ENCODE measurements around the gene GRIP1.
"Not testable (repeated sequence)": the region's sequence is repeated elsewhere in the genome, so short reads cannot be mapped to it uniquely, and the experiment has no call there.

Gene GRIP1

GRCh38 chr12:66516133-66516532, 162.7 kb downstream of the GRIP1 start:
- no peak for DNase-seq

GRCh38 chr12:66514581-66514980, 164.3 kb downstream of the GRIP1 start:
- DNase-seq = no peak

GRCh38 chr12:66508025-66508424, 170.9 kb downstream of the GRIP1 start:
- DNase-seq = no peak

DNA sequence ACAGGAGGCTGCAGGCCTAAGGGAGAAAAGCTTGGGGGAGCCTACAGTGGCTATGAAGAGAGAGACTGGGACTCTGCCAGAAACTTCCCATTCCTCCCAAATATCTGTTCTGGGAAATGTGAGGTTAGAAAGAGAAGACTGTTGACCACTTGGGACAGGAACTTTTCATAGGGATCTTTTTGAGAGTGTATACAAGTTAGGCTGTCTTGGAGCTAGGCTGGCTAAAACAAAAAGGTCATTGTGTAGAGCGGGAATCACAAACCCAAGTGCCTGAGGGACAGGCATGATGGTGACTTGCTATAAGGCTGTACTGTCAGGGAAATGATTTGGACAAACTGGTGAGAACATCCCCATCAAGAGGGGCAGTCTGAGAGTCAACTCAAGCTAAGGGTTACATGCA, 175.1 kb downstream of the GRIP1 start:
- no peak for DNase-seq

- DNase-seq = no peak
Measured at GRCh38 chr12:66502911-66503310, 176.0 kb downstream of the GRIP1 start.

- DNase-seq = no peak
Measured at GRCh38 chr12:66500841-66501240, 178.0 kb downstream of the GRIP1 start.

- no peak for DNase-seq
Measured at GRCh38 chr12:66500091-66500490, 178.8 kb downstream of the GRIP1 start.

DNA sequence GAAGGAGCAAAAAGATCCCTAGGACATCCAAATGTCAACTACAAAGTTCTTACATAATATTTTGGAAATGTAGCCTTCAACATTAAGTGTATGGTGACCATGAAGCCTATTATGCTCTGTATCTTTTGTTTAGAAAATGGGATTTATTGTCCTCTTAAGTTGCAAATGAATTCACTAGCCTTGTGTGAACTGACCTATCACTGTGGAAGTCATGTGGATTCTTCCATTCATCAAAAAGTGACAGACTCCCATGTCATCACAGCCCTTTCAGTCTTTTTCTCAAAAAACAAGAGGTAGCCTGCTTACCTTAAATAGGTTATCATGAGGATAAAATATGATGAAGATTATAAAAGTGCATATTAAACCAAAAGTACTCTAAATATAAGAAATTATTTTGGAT, 179.9 kb downstream of the GRIP1 start:
- no peak for DNase-seq

DNA sequence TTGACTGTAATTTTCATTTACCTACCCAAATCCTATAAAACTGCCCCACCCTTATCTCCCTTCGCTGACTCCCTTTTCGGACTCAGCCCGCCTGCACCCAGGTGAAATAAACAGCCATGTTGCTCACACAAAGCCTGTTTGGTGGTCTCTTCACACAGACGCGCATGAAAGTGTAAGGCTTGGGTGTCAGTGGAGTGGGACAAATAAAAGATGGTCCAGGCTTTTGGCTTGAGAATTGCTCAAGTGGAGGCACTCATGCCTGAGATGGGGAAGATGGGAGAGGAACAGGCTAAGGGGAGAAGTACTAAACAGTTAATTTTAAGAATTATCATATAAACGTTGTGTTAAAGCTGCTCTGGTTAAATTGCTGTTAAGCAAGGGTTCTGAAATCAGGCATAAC, 180.8 kb downstream of the GRIP1 start:
- not testable (repeated sequence) for DNase-seq

DNA sequence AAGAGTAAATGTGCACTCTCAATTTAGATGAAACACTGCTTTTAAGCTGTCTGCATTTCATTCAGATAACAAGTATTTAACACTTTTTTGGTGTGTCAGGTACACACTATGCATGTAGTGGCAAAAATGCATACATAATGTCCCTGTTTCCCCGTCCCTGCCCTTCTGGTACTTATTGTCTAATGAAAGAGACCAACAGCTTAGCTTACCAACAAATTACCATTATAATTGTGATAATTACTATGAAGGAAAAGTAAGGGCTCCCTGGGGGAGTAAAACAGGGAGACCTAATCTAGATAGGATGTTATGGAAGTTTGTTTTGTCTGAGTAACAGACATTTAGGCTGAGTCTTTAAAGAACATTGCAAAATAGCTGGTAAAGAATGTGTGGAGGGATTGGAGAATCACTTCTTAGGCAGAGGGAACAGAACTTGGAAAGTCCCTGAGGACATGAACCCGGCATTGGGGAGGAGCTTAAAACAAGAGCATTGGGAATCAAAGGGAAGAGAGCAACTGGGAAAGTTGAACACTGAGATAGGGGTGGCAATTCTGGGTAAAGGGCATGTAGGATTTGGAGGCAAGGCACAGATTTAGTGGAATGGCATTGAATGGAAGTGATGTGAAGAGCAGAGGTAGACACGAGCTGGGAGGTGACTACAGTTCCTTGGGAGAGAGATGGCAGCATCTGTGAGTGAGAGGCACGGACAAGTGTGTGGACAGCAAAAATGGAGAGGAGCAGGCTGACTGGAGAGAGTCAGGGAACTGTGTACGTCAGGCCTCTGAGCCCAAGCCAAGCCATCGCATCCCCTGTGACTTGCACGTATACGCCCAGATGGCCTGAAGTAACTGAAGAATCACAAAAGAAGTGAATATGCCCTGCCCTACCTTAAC, 181.6 kb downstream of the GRIP1 start:
- no peak for DNase-seq

- DNase-seq = no peak
Measured at GRCh38 chr12:66496595-66496994, 182.3 kb downstream of the GRIP1 start.

DNA sequence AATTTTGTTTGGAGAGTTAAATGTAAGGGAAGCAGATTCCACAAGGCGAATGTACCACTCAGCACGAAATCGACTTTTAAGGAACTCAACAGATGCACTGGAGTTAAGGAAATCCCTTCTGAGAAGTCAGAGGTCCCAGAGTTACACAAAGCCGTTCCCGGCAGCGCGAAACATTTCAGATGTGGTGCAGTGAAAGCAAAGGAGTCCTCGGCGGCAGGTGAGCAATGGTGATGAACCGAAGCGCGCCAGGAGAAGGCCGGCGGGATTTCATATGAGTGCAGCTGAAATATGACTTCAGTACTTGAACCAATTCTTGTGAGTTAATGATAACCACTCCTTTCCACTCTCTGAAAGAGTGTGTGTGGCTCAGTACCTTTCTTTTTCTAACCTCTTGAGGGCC, 183.2 kb downstream of the GRIP1 start:
- no peak for DNase-seq

DNA sequence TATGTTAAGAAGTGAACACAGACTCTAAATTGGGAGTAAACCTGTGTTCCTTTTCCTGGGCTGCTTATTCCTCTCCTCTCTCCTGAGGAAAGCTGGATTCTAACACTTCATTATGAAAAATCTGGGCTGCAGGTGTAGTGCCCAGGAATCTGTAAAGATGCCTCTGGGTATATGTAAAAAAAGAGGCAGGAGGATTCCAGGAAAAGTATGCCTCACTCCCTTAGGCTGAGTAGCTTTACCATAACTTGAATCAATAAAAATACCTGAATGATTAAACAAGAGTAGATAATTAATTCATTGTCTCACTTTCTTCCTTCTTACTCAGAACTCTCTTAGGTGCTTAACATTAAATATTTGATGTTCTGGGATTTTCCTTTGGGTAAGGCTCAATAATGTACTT, 185.1 kb downstream of the GRIP1 start:
- DNase-seq = no peak

GRCh38 chr12:66491853-66492252, 187.0 kb downstream of the GRIP1 start:
- no peak for DNase-seq

DNA sequence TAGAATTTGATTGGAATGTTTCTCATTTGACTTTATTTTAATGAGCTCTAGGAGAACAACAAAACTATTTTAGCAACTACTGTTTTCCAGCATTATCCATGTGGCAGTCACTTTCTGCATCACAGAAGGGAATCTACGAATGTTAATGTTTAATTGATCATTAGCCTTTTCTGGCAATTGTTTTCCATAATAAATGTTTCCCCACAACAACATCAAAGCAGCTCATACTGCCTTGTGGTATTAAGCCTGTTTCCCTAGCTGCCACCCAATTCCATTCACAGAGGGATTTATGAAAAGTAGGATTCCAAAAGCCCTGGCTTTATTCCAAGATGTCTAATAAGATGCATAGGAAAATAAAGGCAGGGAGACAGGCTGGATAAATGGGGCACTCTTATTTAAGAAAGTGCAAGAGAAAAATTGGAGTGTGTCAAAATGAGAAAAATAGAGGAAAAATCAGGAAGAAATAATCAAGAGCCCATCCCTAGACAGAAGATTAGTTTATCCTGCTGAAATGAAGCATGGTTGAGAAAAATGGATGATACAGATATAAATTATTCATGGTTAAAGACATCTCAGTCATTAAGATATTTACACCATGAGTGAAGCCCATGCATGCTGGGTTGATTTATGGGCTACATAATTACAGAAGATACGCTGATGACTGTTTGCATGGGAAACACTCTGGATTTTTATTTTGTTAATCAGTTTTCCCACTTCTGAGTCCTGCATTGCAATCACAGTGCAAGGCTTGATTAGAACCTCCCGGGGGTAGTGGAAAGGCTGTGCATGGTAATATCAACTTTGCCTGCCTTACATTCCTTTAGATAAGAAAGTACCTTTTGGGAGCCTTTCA, 196.3 kb downstream of the GRIP1 start:
- DNase-seq = peak; percentile 28

- DNase-seq = no peak
Measured at GRCh38 chr12:66467932-66468331, 210.9 kb downstream of the GRIP1 start.

GRCh38 chr12:66461331-66461730, 217.5 kb downstream of the GRIP1 start:
- no peak for DNase-seq

DNA sequence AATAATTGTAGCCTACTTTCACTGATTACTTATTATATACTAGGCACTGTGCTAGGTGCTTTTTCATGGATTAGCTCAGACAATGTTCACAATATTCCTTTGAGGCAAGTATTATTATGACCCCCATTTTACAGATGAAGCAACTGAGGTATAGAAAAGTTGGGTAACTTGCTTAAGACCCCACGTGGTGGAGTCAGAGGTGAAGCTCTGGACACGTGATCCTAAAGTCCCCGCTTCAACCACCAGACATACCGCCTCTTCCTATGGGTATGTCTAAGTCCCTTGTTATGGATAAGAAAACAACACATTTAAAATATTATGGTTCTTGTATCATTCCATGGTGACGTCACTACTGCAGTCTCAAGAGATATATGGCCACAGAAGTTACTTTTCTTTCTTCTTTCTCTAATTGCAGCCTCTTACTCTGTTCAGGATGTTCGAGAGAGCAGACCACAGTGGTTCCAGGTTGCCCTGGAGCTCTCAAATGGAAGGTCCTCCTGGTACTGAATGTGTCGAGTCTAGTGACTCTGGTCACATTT, 218.9 kb downstream of the GRIP1 start:
- DNase-seq = no peak

DNA sequence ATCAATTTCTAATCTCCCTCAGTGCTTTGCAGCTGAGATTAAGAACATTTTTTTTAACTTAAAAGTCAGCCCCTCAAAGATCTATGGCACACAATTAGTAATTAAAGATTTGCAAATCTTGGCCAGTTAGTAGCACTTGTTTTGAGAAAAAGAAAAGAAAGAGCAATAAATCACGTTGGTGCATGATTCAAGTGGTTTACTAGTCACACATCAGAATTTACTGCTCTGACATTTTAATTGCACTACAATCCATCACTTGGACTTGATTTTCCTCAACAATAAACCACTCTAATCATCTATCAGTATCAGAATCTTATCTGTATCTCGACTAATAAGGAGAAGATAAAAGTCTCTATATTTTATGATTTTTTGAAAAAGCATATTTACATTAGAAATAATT, 222.3 kb downstream of the GRIP1 start:
- no peak for DNase-seq

- no peak for DNase-seq
Measured at GRCh38 chr12:66453844-66454243, 225.0 kb downstream of the GRIP1 start.

DNA sequence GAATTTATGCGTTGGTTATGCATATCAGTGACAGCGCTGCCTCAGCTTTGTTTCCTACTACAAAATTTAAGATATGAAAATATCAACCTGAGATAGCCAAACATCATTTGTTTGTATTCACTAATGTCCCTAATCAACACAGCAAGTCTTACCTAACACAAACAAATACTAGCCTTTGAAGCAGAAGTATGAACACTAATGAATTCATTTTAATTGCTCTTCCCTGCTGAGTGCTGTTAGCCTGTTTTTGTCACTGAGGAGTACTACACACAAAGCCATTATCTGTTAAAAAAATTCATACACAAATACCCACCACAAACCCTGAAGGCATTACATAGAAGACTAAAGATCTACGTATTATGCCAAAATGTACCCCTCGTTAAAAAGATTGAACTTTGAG, 225.8 kb downstream of the GRIP1 start:
- DNase-seq = no peak

DNA sequence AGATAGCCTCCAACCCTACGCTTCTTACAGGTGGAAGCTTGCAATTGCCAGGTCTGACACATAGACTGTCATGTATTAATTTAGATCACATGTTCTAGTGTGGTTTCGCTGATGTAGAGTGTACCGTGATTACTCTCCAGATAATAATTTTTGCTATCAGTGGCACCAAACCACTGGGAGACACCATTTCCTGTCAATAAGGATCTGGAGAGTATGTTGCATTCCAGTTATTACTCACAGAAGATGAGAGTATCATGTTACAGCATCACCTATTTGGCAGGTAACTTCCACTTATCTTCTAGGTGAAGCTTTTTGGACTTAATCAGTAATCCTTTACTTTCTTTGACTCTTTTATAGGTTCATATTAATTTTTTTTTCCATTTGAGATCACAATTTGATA, 229.3 kb downstream of the GRIP1 start:
- DNase-seq = no peak

GRCh38 chr12:66447643-66448042, 231.2 kb downstream of the GRIP1 start:
- DNase-seq = no peak

- no peak for DNase-seq
Measured at GRCh38 chr12:66446276-66446675, 232.6 kb downstream of the GRIP1 start.

Measured in NCI-H1048 (cell line).